ENCODE measurements around the gene SLC5A2. TPM values are rescaled to one million over a fixed set of nuclear protein-coding genes. Genes with fewer than 3 reads are reported as not detected.

Gene SLC5A2
- total RNA-seq, 1 donor from 2014 or later = under 0.01 TPM

DNA sequence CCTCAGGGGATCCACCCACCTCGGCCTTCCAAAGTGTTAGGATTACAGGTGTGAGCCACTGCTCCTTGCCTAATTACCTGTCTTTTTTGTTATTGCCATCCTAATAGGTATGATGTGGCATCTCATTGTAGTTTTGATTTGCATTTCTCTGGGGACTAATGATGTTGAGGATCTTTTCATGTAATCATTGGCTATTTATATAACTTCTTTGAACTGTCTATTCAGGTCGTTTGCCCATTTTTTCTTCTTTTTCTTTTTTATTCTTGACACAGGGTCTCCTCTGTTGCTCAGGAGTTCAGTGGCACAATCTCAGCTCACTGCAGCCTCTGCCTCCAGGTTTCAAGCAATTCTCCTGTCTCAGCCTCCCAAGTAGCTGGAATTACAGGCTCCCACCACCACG lies 12.3 kb upstream of the SLC5A2 start:
- TF ChIP-seq, protein P1, sequence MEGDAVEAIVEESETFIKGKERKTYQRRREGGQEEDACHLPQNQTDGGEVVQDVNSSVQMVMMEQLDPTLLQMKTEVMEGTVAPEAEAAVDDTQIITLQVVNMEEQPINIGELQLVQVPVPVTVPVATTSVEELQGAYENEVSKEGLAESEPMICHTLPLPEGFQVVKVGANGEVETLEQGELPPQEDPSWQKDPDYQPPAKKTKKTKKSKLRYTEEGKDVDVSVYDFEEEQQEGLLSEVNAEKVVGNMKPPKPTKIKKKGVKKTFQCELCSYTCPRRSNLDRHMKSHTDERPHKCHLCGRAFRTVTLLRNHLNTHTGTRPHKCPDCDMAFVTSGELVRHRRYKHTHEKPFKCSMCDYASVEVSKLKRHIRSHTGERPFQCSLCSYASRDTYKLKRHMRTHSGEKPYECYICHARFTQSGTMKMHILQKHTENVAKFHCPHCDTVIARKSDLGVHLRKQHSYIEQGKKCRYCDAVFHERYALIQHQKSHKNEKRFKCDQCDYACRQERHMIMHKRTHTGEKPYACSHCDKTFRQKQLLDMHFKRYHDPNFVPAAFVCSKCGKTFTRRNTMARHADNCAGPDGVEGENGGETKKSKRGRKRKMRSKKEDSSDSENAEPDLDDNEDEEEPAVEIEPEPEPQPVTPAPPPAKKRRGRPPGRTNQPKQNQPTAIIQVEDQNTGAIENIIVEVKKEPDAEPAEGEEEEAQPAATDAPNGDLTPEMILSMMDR (IDR thresholded peaks at IDR 0.05; ENCODE audit: insufficient read depth, low read length, severe bottlenecking) = no peak
- FAIRE-seq (no peak), DNase-seq (ENCODE audit: low read depth) (no peak)
- H3K4me3 ChIP-seq (ENCODE audit: low read depth, low read length) = no peak overlapping the region
- peaks cover 16% of the 10 kb centered on the region for H3K36me3 ChIP-seq (ENCODE audit: control insufficient read depth, insufficient read depth, low read length)
- H3K27me3 ChIP-seq (ENCODE audit: control insufficient read depth, insufficient read depth, low read length) = no peaks in the 10 kb centered on the region

DNA sequence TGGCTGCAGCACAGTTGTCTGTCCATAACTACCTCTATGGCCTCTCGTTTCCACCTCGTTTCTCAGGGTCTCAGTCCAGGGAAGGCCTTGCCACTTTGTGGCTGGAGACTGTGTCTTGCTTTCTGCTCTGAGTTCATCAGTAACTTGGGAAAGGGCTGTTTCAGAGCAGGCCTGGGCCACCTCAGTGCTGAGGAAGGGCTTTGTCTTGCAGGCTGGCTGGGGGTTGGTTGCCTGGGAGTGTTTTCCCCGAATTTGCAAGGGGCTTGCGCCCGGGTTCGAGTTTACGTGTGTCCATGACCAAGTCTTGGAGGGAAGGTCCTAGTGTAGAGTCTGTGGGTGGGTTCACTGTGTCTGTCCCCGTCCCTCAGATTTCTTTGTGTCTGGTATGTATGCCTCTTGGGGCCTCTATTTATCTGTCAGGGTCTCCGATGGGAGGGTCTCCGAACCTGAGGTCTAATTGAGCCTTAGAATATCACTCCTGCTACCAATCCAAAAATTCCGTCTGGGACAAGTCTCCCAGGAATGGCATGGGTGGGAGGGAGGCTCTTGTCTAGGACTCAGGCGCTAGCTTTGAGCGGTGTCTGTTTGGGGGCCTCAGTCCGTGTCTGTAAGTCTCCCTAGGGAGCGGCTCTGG lies 11.6 kb upstream of the SLC5A2 start:
- Histone ChIP-seq H3K36me3 (ENCODE audit: control insufficient read depth, insufficient read depth, low read length) (peaks cover 16% of the 10 kb centered on the region), H3K27me3 (ENCODE audit: control insufficient read depth, insufficient read depth, low read length) (no peaks in the 10 kb centered on the region), H3K4me3 (ENCODE audit: low read depth, low read length) (peak overlapping the region; percentile 69)
- TF ChIP-seq, protein P1 (IDR thresholded peaks at IDR 0.05; ENCODE audit: insufficient read depth, low read length, severe bottlenecking) = no peak
- no peak for FAIRE-seq
- no peak for DNase-seq (ENCODE audit: low read depth)

DNA sequence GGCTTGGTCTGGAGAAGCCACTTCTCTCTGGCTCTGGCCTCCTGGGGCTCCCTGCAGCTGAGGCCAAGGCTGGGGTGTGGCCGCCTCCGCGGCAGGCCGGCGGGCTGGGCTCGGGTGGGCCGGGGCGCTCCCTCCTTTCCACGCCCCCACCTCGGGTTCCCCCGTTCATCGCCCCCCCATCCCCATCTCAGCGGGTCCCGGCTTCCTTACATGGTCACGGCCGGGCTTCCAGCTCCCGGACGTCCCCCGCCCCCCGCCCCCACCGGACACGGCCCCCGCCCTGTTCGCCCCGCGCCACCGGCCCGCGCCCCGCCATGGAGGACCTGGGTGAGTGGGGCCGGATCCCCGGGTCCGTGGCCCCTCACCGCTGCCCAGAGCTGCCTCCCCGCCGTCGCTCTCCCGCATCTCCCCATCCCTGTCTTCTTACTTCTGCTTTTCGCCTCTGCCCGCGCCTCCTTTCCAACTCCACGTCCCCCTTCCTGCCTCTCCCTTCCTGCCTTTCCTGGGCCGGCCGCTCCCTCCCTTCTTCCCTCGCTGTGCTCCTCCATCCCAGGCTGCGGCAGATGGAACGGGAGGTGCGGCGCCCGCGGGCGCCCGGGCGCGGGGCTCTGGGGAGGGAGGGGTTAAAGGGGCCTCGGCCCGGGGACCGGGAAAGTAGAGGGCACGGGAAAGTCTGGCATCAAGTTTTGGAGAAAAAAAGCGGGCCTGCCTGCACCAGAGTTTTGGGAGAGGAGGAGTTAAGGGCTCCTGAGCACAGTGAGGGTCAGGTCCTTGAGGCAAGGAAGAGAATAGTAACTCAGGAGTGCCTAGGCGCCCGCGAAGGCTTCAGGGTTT lies 10.8 kb upstream of the SLC5A2 start, which contains the start of gene TGFB1I1:
TGFB1I1 (plus strand) TSS at position 278 of the 834 bp plus-strand sequence; CDS start at position 315, 37 bp downstream.
- Histone ChIP-seq H3K27me3 (ENCODE audit: control insufficient read depth, insufficient read depth, low read length) (no peaks in the 10 kb centered on the region), H3K36me3 (ENCODE audit: control insufficient read depth, insufficient read depth, low read length) (peaks cover 16% of the 10 kb centered on the region), H3K4me3 (ENCODE audit: low read depth, low read length) (peak within 1 kb of the TSS; percentile 69)
- DNase-seq (ENCODE audit: low read depth) (peak; percentile 32), FAIRE-seq (no peak)
- TF ChIP-seq, protein P1 (IDR thresholded peaks at IDR 0.05; ENCODE audit: insufficient read depth, low read length, severe bottlenecking) = no peak

DNA sequence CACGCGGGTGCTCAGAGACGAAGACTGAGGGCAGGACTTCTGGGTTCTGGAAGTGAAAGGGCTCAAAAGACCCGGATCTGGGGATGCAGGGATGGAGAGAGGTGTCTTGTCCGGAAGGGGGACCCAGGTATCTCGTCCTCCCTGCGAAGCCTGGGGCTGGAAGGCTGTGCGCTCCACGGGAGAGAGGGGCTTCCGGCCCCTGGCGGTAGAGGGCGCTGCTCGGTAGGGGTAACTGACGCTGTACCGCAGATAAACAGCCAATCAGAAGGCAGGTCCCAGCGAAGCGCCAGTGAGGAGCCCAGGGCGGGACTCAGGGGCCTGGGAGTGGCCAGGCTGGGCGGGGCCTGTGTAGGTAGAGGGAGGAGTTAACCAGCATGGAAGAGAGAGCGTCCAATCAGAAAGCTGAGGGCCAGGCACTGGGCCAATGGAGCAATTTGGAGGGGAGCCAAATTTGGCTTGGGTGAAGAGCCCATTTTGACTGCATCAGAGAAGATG lies 10.2 kb upstream of the SLC5A2 start:
- TF ChIP-seq, protein P1 (IDR thresholded peaks at IDR 0.05; ENCODE audit: insufficient read depth, low read length, severe bottlenecking) = peak; percentile 76
- Histone ChIP-seq H3K4me3 (ENCODE audit: low read depth, low read length) (peak overlapping the region; percentile 69), H3K36me3 (ENCODE audit: control insufficient read depth, insufficient read depth, low read length) (peaks cover 20% of the 10 kb centered on the region), H3K27me3 (ENCODE audit: control insufficient read depth, insufficient read depth, low read length) (no peaks in the 10 kb centered on the region)
- FAIRE-seq (peak; percentile 64), DNase-seq (ENCODE audit: low read depth) (peak; percentile 80)

DNA sequence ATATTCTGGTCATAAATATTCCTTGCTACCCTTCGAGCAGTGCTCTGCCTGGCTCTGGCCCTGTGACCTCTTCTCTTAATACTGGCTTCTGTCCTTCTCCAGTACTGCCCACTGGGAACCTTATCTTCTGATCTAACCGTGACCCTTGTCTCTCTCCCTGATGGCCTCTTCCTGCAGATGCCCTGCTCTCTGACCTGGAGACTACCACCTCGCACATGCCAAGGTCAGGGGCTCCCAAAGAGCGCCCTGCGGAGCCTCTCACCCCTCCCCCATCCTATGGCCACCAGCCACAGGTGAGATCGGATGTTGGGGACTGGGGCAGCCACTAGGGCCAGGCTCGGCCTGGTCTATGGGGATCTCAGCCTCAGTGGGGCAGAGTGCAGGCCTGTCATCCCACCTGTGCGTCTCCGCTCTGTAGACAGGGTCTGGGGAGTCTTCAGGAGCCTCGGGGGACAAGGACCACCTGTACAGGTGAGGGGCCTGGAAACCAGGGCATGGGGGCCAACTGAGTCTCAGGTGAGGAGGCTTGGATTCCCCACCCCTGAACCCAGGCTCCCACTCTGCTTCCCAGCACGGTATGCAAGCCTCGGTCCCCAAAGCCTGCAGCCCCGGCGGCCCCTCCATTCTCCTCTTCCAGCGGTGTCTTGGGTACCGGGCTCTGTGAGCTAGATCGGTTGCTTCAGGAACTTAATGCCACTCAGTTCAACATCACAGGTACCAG lies 9.5 kb upstream of the SLC5A2 start:
- H3K36me3 ChIP-seq (ENCODE audit: control insufficient read depth, insufficient read depth, low read length) = peaks cover 23% of the 10 kb centered on the region
- DNase-seq (ENCODE audit: low read depth) (no peak), FAIRE-seq (no peak)
- no peak overlapping the region for H3K4me3 ChIP-seq (ENCODE audit: low read depth, low read length)
- no peaks in the 10 kb centered on the region for H3K27me3 ChIP-seq (ENCODE audit: control insufficient read depth, insufficient read depth, low read length)
- TF ChIP-seq, protein P1 (IDR thresholded peaks at IDR 0.05; ENCODE audit: insufficient read depth, low read length, severe bottlenecking) = no peak
